ENCODE results near the gene MUC5AC.
A peak's percentile ranks its signal among the peaks of the same experiment; 100 is the strongest.

MUC5AC gene

GRCh38 chr11:1229471-1230120 is 71.8 kb downstream of the MUC5AC start:
- DNase-seq: no peak

- DNase-seq: no peak
Measured at GRCh38 chr11:1230121-1230455, 72.3 kb downstream of the MUC5AC start.

- no peak for DNase-seq
Measured at GRCh38 chr11:1230456-1231395, 73.0 kb downstream of the MUC5AC start.

- peak; percentile 25 for DNase-seq
Measured at GRCh38 chr11:1231396-1232020, 73.8 kb downstream of the MUC5AC start.

GRCh38 chr11:1232021-1232882 is 74.5 kb downstream of the MUC5AC start:
- no peak for DNase-seq

GRCh38 chr11:1232883-1233321 is 75.1 kb downstream of the MUC5AC start:
- DNase-seq: no peak

- no peak for DNase-seq
Measured at GRCh38 chr11:1233351-1234053, 75.7 kb downstream of the MUC5AC start.

GRCh38 chr11:1234054-1234720 is 76.4 kb downstream of the MUC5AC start:
- DNase-seq: no peak

- no peak for DNase-seq
Measured at GRCh38 chr11:1234771-1235305, 77.1 kb downstream of the MUC5AC start.

- no peak for DNase-seq
Measured at GRCh38 chr11:1235306-1235900, 77.7 kb downstream of the MUC5AC start.

- DNase-seq: no peak
Measured at GRCh38 chr11:1235901-1236315, 78.2 kb downstream of the MUC5AC start.

GRCh38 chr11:1236316-1237127 is 78.8 kb downstream of the MUC5AC start:
- no peak for DNase-seq

GRCh38 chr11:1237128-1237580 is 79.4 kb downstream of the MUC5AC start:
- no peak for DNase-seq

- DNase-seq: no peak
Measured at GRCh38 chr11:1237851-1238250, 80.1 kb downstream of the MUC5AC start.

- no peak for DNase-seq
Measured at GRCh38 chr11:1238767-1239595, 81.2 kb downstream of the MUC5AC start.

GRCh38 chr11:1239596-1240205 is 81.9 kb downstream of the MUC5AC start:
- DNase-seq: no peak

- no peak for DNase-seq
Measured at GRCh38 chr11:1240771-1241170, 83.0 kb downstream of the MUC5AC start.

GRCh38 chr11:1241706-1242105 is 84.0 kb downstream of the MUC5AC start:
- no peak for DNase-seq
